Measurements from ENCODE around the gene NDUFC2. TPM values are rescaled to one million over a fixed set of nuclear protein-coding genes. Genes with fewer than 3 reads are reported as not detected.

The NDUFC2 gene
- total RNA-seq, 1 donor from 2014 or later = 112 TPM

- no peak overlapping the region for H3K27ac ChIP-seq
- peaks cover 10 to 28% of the 10 kb centered on the region in 2 donors for H3K4me1 ChIP-seq
- H3K27me3 ChIP-seq = no peaks in the 10 kb centered on the region
- H3K9me3 ChIP-seq = no peaks in the 10 kb centered on the region
- peaks cover 5 to 7% of the 10 kb centered on the region in 2 donors for H3K36me3 ChIP-seq
- intact Hi-C loops (cut with DNase I) = loop anchor here (5.0 kb wide), 1 partner anchor 345 kb away; no protein-coding TSS in a partner anchor
- no peak for DNase-seq (ENCODE audit: low spot score in 2 of 2)
- no peak for TF ChIP-seq CTCF (IDR thresholded peaks at IDR 0.05)
- no peak overlapping the region for H3K4me3 ChIP-seq
Measured at GRCh38 chr11:78076733-78077403, 2.8 kb downstream of the NDUFC2 start.

- no peak for DNase-seq (ENCODE audit: low spot score in 2 of 2)
- intact Hi-C loops (cut with DNase I) = loop anchor here (5.0 kb wide), 1 partner anchor 348 kb away; no protein-coding TSS in a partner anchor
- H3K9me3 ChIP-seq = no peaks in the 10 kb centered on the region
- no peak overlapping the region for H3K27ac ChIP-seq
- no peak for TF ChIP-seq CTCF (IDR thresholded peaks at IDR 0.05)
- H3K4me3 ChIP-seq = no peak overlapping the region
- H3K27me3 ChIP-seq = no peaks in the 10 kb centered on the region
- peaks cover 10 to 23% of the 10 kb centered on the region in 2 donors for H3K4me1 ChIP-seq
- peaks cover 13 to 16% of the 10 kb centered on the region in 2 donors for H3K36me3 ChIP-seq
Measured at GRCh38 chr11:78074756-78075155, 4.9 kb downstream of the NDUFC2 start.

- DNase-seq (ENCODE audit: low spot score in 2 of 2) = no peak
- H3K4me1 ChIP-seq = peaks cover 4 to 12% of the 10 kb centered on the region in 2 donors
- H3K27me3 ChIP-seq = no peaks in the 10 kb centered on the region
- no peak overlapping the region for H3K4me3 ChIP-seq
- no peaks in the 10 kb centered on the region for H3K9me3 ChIP-seq
- H3K27ac ChIP-seq = no peak overlapping the region
- peaks cover 20 to 24% of the 10 kb centered on the region in 2 donors for H3K36me3 ChIP-seq
- intact Hi-C loops (cut with DNase I) = no loop called here
- no peak for TF ChIP-seq CTCF (IDR thresholded peaks at IDR 0.05)
Measured at GRCh38 chr11:78072455-78072854, 7.2 kb downstream of the NDUFC2 start.

GRCh38 chr11:78071717-78072116 lies 7.9 kb downstream of the NDUFC2 start:
- no peak for TF ChIP-seq CTCF (IDR thresholded peaks at IDR 0.05)
- Histone ChIP-seq H3K27ac (no peak overlapping the region), H3K4me3 (no peak overlapping the region), H3K4me1 (peaks cover 2 to 5% of the 10 kb centered on the region in 2 donors), H3K27me3 (no peaks in the 10 kb centered on the region), H3K9me3 (no peaks in the 10 kb centered on the region), H3K36me3 (peaks cover 23 to 26% of the 10 kb centered on the region in 2 donors)
- intact Hi-C loops (cut with DNase I) = no loop called here
- no peak for DNase-seq (ENCODE audit: low spot score in 2 of 2)

GRCh38 chr11:78070621-78071020 lies 9.0 kb downstream of the NDUFC2 start:
- no peaks in the 10 kb centered on the region for H3K9me3 ChIP-seq
- DNase-seq (ENCODE audit: low spot score in 2 of 2) = no peak
- intact Hi-C loops (cut with DNase I) = no loop called here
- no peak overlapping the region for H3K4me3 ChIP-seq
- H3K4me1 ChIP-seq = no peaks in the 10 kb centered on the region
- TF ChIP-seq CTCF (IDR thresholded peaks at IDR 0.05) = no peak
- no peaks in the 10 kb centered on the region for H3K27me3 ChIP-seq
- H3K27ac ChIP-seq = no peak overlapping the region
- H3K36me3 ChIP-seq = peaks cover 23 to 26% of the 10 kb centered on the region in 2 donors
